SIG-M5 treated with dmso at 0.1 percent for 504 hours (cell line): ENCODE measurements around the gene AJM1.

Experiments used
- DNase-seq: peaks from one replicate; lab custom pipeline; 2025; ENCODE audit not compliant: unreplicated experiment; lab: John Stamatoyannopoulos, UW

The AJM1 gene

GRCh38 chr9:136807281-136808074 is 34.8 kb upstream of the AJM1 start, which contains the start of gene RABL6:
Gene RABL6, plus strand, starts transcription at chr9:136807948. Its CDS starts 249 bp downstream, at chr9:136808197.
- DNase-seq = peak; percentile 82

- DNase-seq = no peak
Observed at GRCh38 chr9:136808075-136808805, 34.0 kb upstream of the AJM1 start.

GRCh38 chr9:136808806-136809158 is 33.5 kb upstream of the AJM1 start:
- peak; percentile 7 for DNase-seq

GRCh38 chr9:136814725-136815421 is 27.4 kb upstream of the AJM1 start:
- DNase-seq = no peak

GRCh38 chr9:136815422-136815782 is 26.9 kb upstream of the AJM1 start:
- DNase-seq = no peak

- no peak for DNase-seq
Observed at GRCh38 chr9:136820971-136821825, 21.1 kb upstream of the AJM1 start.

- no peak for DNase-seq
Observed at GRCh38 chr9:136821826-136822544, 20.3 kb upstream of the AJM1 start.

- peak; percentile 21 for DNase-seq
Observed at GRCh38 chr9:136823136-136824046, 18.9 kb upstream of the AJM1 start.

GRCh38 chr9:136824496-136825225 is 17.6 kb upstream of the AJM1 start:
- no peak for DNase-seq

GRCh38 chr9:136825295-136826187 is 16.7 kb upstream of the AJM1 start:
- DNase-seq = no peak

- DNase-seq = no peak
Observed at GRCh38 chr9:136826188-136826541, 16.1 kb upstream of the AJM1 start.

- no peak for DNase-seq
Observed at GRCh38 chr9:136826703-136827582, 15.3 kb upstream of the AJM1 start.

- DNase-seq = no peak
Observed at GRCh38 chr9:136827794-136828473, 14.3 kb upstream of the AJM1 start.

GRCh38 chr9:136828474-136829140 is 13.7 kb upstream of the AJM1 start:
- DNase-seq = no peak

- DNase-seq = no peak
Observed at GRCh38 chr9:136829412-136829811, 12.9 kb upstream of the AJM1 start.
